Tibial nerve (tissue), 4 donors: ENCODE data around the gene PLXNB1.

Experiments used
- EP300 ChIP-seq, 2 donors: sonication (generic); formaldehyde crosslinking; IDR thresholded peaks; one replicate each; pipeline ENCODE4 v1.6.1; 2017; ENCODE audit warnings: antibody characterized with exemption in 2 of 2, mild to moderate bottlenecking in 1 of 2
- POLR2A ChIP-seq, 2 donors: fragments of 450-650 bp; IDR thresholded peaks; one replicate each; pipeline ENCODE4 v1.6.1; 2017; ENCODE audit warnings: antibody characterized with exemption in 2 of 2, mild to moderate bottlenecking in 2 of 2, moderate library complexity in 2 of 2
- TF ChIP-seq, protein P1 (sequence below), 5 experiments: fragments of 200-600 bp in 3 of 5; fragments of 450-650 bp in 2 of 5; sonication (generic) in 3 of 5; IDR thresholded peaks; one replicate each; pipeline ENCODE4 v1.5.1; 2016 to 2019; ENCODE audit warnings: antibody characterized with exemption in 5 of 5, mild to moderate bottlenecking in 3 of 5, moderate library complexity in 2 of 5

- TF ChIP-seq, protein P1, sequence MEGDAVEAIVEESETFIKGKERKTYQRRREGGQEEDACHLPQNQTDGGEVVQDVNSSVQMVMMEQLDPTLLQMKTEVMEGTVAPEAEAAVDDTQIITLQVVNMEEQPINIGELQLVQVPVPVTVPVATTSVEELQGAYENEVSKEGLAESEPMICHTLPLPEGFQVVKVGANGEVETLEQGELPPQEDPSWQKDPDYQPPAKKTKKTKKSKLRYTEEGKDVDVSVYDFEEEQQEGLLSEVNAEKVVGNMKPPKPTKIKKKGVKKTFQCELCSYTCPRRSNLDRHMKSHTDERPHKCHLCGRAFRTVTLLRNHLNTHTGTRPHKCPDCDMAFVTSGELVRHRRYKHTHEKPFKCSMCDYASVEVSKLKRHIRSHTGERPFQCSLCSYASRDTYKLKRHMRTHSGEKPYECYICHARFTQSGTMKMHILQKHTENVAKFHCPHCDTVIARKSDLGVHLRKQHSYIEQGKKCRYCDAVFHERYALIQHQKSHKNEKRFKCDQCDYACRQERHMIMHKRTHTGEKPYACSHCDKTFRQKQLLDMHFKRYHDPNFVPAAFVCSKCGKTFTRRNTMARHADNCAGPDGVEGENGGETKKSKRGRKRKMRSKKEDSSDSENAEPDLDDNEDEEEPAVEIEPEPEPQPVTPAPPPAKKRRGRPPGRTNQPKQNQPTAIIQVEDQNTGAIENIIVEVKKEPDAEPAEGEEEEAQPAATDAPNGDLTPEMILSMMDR (IDR thresholded peaks at IDR 0.05) = peak in 2 of 5 experiments; percentile 32 to 48
- TF ChIP-seq POLR2A (IDR thresholded peaks at IDR 0.05) = peak; percentile 48 to 94
- peak; percentile 80 to 97 for TF ChIP-seq EP300 (IDR thresholded peaks at IDR 0.05)
Measured at GRCh38 chr3:48446425-48447193, 16.7 kb upstream of the PLXNB1 start, which contains the start of gene ATRIP.
